Central memory CD4-positive, alpha-beta T cell (primary cell): ENCODE measurements around the gene METTL3.
"Not testable (repeated sequence)": the region's sequence is repeated elsewhere in the genome, so short reads cannot be mapped to it uniquely, and the experiment has no call there.

Experiments
- DNase-seq: peaks from one replicate; pipeline ENCODE4 v3.0.0; 2022
- total RNA-seq, 3 experiments: gene quantifications; one replicate each; lab custom pipeline; 2026; lab: John Stamatoyannopoulos, UW

Gene METTL3
- total RNA-seq, result 66.8 to 105 (median 105) reads per million in 3 experiments

- DNase-seq, result peak; percentile 93
Measured at GRCh38 chr14:21510735-21511657, at the start of gene METTL3. METTL3 (minus strand) TSS chr14:21511340; CDS start chr14:21511223, 117 bp downstream.

GRCh38 chr14:21558703-21559170 is 47.6 kb upstream of the METTL3 start:
- no peak for DNase-seq

- peak; percentile 69 for DNase-seq
Measured at GRCh38 chr14:21557084-21557901, 46.2 kb upstream of the METTL3 start.

GRCh38 chr14:21556378-21557083 is 45.4 kb upstream of the METTL3 start:
- DNase-seq, result no peak

- DNase-seq, result no peak
Measured at GRCh38 chr14:21553266-21553665, 42.1 kb upstream of the METTL3 start.

- DNase-seq, result not testable (repeated sequence)
Measured at GRCh38 chr14:21544588-21544987, 33.4 kb upstream of the METTL3 start.

- DNase-seq, result no peak
Measured at GRCh38 chr14:21543963-21544362, 32.8 kb upstream of the METTL3 start.

GRCh38 chr14:21543521-21543960 is 32.4 kb upstream of the METTL3 start:
- DNase-seq, result no peak

GRCh38 chr14:21541413-21542074 is 30.4 kb upstream of the METTL3 start:
- no peak for DNase-seq

- no peak for DNase-seq
Measured at GRCh38 chr14:21539189-21539940, 28.2 kb upstream of the METTL3 start.

- no peak for DNase-seq
Measured at GRCh38 chr14:21537090-21537424, 25.9 kb upstream of the METTL3 start.

- DNase-seq, result no peak
Measured at GRCh38 chr14:21536418-21537089, 25.4 kb upstream of the METTL3 start.

- no peak for DNase-seq
Measured at GRCh38 chr14:21535545-21536417, 24.6 kb upstream of the METTL3 start.

- no peak for DNase-seq
Measured at GRCh38 chr14:21534576-21534975, 23.4 kb upstream of the METTL3 start.

GRCh38 chr14:21533294-21533693 is 22.2 kb upstream of the METTL3 start:
- DNase-seq, result no peak

GRCh38 chr14:21529515-21529914 is 18.4 kb upstream of the METTL3 start:
- DNase-seq, result no peak

GRCh38 chr14:21528381-21529348 is 17.5 kb upstream of the METTL3 start:
- no peak for DNase-seq

GRCh38 chr14:21527318-21527679 is 16.2 kb upstream of the METTL3 start:
- no peak for DNase-seq
